Measurements from ENCODE around the gene HES4.

HES4 gene

DNA sequence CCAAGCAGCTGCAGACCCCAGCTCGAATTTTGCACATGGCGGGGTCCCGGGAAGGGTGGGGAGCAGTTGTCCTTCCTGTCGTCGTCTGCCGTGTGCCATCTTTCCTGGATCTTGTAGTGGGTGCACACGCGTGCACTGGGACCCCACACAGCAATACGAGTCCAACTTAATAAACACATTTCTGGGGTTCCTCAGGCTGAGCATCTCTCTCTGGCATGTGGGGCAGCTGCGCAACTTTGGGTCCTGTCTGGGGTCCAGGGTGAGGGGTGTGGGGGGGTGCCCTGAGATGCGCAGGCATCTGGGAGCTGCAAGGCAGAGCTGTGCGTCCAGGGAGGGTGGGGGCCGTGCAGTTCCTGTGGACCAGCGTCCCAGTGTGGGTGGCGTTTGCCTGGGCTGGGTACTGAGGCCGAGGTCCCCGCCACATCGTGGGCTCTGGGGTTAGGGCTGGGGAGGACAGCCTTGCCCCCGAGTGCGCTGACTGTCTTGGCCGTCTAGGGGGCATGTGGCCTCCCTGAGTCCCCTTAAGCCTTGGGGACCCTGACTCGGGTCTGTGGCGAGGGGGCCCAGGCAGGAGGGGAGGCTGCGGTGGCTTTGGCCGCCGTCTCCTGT lies 34.3 kb downstream of the HES4 start:
- no peak for DNase-seq

GRCh38 chr1:964691-965525 lies 35.0 kb downstream of the HES4 start:
- no peak for DNase-seq

GRCh38 chr1:963746-964525 lies 36.0 kb downstream of the HES4 start:
- no peak for DNase-seq

DNA sequence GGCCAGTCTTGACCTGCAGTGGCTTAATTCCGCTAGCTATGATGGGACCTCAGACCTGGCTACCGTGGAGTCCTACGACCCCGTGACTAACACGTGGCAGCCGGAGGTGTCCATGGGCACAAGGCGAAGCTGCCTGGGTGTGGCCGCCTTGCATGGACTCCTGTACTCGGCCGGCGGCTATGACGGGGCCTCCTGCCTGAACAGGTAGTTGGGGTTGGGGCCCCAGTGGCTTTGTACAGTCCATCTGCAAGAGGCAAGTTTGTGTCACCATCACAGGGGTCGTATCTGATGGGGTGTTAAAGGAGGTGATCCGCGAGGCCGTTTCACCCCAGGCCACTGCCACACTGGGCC lies 36.6 kb downstream of the HES4 start:
- no peak for DNase-seq

- DNase-seq: no peak
Observed at GRCh38 chr1:962381-963300, 37.3 kb downstream of the HES4 start.

DNA sequence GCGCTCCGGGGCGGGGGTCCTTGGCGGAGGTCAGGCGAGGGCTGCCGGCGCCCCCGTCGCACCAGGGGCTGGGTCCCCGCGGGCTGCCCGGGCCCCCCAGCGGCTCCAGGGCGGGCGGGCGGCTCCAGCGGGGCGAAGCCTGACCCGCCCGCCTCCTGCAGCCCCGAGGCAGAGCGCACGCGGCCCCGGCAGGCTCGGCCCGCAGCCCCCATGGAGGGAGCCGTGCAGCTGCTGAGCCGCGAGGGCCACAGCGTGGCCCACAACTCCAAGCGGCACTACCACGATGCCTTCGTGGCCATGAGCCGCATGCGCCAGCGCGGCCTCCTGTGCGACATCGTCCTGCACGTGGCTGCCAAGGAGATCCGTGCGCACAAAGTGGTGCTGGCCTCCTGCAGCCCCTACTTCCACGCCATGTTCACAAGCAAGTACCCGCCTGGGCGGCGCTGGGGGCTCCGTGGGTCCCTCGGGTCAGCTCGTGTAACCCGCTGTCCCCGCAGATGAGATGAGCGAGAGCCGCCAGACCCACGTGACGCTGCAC lies 38.7 kb downstream of the HES4 start:
- DNase-seq: no peak

DNA sequence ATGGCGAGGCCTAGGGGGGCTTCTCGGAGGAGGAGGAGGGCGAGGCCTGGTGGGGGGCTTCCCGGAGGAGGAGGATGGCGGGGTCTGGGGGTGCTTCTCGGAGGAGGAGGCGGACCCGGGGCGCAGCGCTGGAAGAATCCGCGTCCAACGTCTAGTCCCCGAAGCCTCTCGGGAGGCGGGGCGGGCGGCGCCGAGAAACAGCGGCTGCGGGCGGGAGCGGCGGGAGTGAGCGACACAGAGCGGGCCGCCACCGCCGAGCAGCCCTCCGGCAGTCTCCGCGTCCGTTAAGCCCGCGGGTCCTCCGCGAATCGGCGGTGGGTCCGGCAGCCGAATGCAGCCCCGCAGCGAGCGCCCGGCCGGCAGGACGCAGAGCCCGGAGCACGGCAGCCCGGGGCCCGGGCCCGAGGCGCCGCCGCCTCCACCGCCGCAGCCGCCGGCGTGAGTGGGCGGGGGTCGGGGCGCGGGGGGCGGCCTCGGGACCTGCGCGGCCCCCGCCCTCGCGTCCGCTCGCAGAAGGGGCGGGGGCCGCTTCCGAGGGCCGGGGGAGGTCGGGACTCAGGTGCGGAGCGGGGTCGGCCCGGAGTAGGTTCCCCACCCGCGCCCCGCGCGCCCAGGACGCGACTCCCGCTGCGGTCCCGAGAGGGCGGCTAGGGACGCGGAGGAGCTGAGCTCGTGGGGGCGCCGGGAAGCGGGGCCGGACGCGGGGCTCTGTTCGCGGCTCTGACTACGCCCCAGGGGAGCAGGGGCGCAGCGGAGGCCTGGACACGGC lies 39.4 kb downstream of the HES4 start, which contains the start of gene KLHL17:
Gene KLHL17, plus strand, starts transcription at position 222 of the 769 bp plus-strand sequence. Its CDS starts 110 bp downstream, at position 332.
- DNase-seq: no peak

DNA sequence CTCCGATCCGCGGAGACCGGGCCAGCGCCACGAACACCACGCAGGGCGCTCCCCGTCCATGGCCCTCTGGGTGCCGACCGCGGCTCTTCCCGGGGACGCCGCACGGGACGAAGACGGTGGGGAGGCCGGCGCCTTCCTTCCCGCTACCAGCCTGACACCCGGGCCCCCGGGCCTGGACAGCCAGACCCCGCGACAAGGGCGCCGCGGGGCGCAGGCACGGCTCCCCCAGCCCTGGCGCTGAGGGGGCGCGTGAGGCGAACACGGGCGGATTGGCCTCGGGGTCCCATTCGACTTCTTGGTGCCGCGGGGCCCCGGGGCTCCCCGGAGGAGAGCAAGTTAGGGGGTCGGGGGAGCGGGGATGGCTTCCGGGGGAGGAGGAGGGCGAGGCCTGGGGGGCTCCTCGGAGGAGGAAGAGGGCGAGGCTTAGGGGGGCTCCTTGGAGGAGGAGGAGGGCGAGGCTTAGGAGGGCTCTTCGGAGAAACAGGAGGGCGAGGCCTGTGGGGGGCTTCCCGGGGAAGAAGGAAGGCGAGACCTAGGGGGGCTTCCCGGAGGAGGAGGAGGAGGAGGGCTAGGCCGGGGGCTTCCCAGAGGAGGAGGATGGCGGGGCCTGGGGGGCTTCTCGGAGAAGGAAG lies 40.0 kb downstream of the HES4 start:
- DNase-seq: no peak

- DNase-seq: peak; percentile 78
Observed at GRCh38 chr1:958823-959730, 40.8 kb downstream of the HES4 start, which contains the start of gene NOC2L. NOC2L (minus strand) TSS chr1:959256; CDS start chr1:959240, 16 bp downstream.

GRCh38 chr1:956636-957035 lies 43.3 kb downstream of the HES4 start:
- no peak for DNase-seq

- no peak for DNase-seq
Observed at GRCh38 chr1:955474-955873, 44.4 kb downstream of the HES4 start.

DNA sequence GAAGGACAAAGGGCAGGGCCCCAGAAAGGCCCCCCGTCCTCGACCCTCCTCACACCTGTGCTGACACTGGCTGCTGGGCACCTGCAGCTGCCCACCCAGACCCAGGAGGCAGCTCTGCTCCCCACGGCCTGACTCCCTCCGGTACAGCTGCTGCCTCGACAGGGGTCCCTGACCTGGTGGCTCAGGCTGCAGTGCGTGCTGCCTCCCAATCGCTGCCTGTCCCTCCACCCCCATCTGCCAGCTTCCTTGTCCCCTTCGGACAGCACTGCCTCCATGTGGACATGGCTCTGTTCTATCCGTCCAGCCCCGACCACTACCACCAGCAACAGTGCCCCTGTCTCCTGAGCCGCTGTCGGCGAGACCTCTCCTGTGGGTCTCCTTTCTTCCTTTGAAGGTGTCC lies 45.0 kb downstream of the HES4 start:
- no peak for DNase-seq

- DNase-seq: no peak
Observed at GRCh38 chr1:953524-954320, 46.2 kb downstream of the HES4 start.

DNA sequence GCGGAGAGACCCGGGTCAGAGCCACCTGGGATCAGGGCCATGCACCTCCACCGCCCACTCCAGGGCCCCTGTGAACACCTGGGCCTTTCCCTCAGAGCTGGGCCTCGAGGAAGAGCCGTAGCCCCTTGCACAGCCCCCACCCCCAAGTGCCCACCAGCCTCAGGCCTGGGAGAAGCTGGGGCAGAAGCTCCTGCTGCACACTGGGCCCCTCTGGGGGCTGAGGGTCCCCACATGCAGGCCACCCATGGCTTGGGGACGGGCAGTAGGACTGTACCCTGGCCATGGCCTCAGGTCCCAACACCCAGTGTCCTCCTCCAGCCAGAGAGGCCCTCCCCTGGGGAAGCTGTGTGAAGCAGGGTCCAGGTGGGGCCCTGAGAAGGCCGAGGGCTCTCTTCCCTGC lies 47.3 kb downstream of the HES4 start:
- no peak for DNase-seq

DNA sequence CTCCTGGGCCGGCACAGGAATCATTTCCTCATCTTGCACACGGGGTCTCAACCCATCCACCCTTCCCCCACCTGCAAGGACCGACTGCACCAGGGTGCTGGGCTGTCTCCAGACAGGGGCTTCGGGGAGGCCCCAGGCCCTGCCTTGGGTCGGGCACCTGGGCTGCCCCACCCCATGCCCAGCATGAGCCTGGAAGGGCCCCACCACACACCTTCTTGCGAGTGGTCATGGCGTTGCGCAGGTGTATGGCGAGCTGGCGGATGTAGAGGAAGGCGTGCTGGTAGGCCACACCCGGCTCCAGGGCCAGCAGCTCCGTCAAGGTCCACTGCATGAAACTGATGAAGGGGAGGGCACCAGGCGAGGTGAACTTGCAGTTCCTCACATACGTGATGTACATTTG lies 47.7 kb downstream of the HES4 start:
- DNase-seq: no peak

DNA sequence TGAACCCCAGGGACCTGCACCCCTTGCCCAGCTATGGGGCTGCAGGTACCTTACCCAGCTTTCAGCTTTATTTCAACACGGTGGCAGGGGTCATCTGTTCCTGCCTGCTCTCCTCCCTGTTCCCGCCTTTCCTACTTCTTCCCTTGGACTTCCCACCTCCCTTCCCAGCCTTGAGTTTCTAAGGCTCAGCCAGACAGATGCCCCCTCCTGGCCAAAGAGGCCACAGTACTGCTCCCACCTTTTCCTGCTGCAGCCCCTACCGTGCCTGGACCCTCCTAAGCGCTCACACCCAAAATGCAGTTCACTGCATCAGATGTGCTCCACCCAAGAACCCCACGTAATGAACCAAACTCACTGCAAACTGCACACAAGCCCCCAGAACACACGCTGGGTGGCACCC lies 48.5 kb downstream of the HES4 start:
- DNase-seq: no peak

DNA sequence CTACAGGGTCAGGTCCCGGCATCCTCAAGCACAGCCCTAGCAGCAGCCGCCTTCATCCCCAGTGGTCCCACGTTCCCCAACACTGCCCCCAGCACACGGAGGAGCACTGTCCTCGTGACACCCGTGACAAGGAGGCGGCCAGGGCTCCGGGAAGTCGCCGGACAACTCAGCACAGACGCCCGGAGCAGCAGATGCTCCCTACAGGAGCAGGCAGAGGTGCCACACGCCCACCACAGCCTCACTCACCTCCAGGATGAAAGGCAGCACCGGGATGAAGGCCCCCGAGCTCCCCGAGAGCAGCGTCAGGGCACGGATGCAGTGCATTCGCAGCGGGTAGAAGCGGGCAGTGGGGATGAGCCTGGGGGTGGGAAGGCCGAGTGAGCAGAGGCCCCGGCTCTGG lies 49.0 kb downstream of the HES4 start:
- no peak for DNase-seq

- DNase-seq: no peak
Observed at GRCh38 chr1:950268-950667, 49.6 kb downstream of the HES4 start.
